HG03135 (cell line): ENCODE data around the gene TNIP1.

Experiments used
- ATAC-seq: cut with Tn5 transposase; IDR thresholded peaks from one replicate; pipeline ENCODE4 v1.9.1; 2021; ENCODE audit warnings: mild to moderate bottlenecking, moderate library complexity; ENCODE audit not compliant: unreplicated experiment

Gene TNIP1

DNA sequence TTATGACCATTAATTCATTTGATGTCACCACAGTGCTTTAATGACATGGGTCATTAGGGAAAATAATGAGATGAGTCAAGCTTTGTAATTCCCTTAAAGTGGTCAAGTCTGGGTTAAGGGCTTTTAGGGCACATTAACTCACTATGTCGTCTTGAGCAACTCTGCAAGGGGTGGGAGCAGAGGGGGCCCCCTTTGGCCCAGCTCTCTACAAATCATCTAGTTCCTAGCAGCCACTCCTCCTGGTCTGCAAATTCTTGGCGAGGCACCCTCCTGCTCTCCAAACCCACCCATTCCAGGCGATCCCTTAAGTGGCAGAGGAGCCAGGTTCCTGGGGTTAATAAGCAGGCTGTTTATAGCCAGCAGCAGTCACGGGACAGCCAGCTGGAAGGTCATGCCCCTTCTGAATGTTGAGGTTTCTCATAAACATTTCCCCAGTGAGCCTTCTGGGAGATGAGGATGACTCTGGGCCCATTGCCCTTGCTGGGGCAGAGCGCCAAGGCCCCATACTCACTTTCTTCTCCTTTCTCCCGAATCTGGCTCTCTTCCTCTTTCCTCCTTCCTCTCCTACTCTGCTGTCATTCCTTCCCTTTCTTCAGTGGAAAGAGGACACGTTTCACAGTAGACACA lies 74.8 kb downstream of the TNIP1 start:
- no peak for ATAC-seq

DNA sequence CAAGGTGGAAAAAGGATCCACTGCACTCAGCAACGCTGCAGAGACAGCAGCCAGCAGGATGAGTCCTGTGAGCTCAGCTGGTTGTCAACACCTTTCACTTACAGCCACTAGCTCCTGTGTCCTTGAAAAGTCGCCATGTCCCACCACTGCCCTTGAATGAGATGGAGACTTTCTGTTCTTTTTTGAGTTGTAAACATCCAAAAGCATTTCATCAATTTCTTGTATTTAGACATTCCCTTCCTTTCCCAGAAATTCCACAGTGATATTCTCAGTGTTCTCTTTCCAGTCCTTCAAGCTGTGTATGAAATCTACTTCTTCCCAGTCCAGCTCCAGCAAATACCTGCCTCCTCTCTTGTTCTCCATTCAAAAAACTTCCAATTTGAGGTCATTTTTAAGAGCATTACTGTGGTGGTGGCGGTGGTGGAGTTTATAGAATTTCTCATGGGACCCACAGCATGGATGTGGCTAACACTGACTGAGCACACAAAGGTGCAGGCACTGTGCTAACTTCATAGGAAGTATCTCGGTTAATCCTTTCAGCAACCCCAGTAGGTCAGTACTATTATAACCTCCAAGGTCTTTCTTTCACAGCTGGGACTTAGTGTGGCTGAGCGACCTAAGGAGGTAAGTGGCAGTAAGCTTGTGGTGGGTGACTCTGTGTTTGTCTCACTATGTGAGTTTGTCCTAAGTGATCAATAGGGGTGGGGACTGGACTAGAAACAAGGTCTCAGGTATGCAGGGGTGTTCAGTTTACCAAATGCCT lies 75.5 kb downstream of the TNIP1 start:
- no peak for ATAC-seq

DNA sequence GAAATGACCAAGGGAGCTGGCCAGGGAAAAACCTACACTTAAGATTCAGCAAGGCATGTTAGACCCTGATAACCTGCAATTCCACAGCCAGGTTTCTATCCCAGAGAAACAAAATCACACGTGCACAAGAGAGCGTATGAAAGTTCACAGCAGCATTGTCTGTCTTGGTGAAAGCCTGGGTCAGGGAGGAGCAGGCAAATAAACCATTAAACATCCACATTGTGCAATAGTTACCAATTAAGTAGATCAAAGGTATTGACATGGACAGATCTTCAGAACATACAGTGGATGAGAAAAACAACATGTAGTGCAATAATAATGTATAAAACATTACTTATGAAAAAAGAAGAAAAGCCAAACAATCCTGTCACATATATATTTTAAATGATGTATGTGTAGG lies 76.3 kb downstream of the TNIP1 start:
- ATAC-seq = no peak

GRCh38 chr5:151003503-151003860 lies 77.4 kb downstream of the TNIP1 start:
- no peak for ATAC-seq

DNA sequence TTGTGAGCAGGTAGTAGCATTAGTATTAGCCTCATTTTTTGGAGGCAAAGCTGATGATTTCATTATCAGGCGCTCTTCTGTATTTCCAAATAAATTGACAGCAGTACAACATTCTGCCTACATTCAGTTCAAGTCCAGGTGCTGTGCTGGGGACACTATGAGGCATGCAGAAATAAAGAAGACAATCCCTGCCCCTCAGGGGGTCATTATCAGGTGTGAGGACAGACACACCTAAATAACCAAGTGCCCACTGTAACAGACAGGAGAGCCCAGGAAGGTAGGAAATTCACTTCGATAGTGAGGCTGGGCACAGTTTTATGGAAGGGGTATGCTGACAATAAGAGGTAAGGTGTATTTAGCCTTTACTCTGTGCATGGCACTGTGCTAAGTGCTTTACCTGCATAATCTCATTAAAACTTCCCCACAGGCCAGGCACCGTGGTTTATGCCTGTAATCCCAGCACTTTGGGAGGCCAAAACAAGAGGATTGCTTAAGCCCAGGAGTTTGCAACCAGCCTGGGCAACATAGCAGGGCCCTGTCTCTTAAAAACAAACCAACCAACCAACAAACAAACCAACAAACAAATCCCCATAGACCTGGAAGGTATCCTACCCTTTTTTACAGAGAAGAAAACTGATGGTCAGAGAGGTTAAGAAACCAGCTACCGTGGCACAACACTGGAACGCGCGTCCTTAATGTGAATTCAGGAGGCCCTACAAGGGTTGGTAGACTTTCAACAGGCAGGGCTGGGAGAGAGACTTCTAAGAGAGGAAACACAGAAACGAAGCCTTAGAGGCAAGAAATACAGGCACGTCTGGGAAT lies 77.9 kb downstream of the TNIP1 start:
- ATAC-seq = no peak

DNA sequence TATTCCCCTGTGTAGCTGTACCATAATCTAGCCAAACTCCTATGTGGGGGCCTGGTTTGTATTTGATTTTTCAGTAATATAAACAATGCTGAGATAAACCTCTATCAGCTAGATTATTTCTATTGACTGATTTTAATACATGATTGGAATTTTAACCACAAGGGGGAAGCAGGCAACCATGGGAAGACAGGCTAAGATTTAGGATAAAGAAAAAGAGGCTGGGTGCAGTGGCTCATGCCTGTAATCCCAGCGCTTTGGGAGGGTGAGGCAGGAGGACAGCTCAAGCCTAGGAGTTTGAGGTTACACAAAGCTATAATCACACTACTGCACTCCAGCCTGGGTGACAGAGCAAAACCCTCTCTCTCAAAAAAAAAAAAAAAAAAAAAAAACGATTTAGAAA lies 78.6 kb downstream of the TNIP1 start:
- ATAC-seq = no peak

- no peak for ATAC-seq
Measured at GRCh38 chr5:151001436-151001835, 79.4 kb downstream of the TNIP1 start.

GRCh38 chr5:150999704-151000442 lies 81.0 kb downstream of the TNIP1 start:
- ATAC-seq = no peak

- no peak for ATAC-seq
Measured at GRCh38 chr5:150993826-150994412, 86.9 kb downstream of the TNIP1 start.

DNA sequence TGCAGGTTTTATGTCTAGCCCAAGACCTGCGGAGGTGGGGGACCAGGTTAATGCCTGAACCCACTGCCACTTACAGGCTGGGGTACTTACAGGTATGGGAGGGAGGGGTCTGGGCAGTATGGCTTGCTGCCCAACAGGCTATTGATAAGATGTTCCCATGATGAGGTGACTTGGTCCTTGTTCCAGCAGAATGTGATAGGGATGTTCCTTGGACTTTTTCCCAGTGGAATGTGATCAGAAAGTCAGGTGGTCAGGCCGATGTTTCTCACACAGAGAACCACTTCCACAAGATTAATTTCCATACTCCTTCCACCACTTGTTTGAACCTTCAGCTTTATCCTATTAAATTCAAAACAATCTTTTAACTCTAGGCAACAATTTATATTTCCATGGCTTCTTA lies 87.4 kb downstream of the TNIP1 start:
- no peak for ATAC-seq

DNA sequence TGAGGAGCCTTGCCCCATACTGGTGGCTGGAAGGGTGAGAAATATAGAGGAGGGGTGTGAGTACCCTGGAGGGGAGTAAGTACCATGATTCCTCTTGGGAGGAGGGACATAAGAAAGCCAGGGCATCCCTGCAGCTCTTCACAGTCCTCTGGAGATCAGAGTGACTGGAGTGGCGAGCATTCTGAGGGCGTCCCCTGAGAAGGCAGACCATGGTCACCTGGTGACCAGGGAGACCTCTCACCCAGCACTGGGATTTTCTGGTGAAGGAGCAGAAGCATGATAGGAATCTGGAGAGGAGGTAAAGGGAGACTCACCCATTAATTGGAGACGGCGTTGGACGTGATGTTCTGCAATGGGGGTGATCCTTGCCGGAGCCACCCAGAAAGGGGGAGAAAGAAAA lies 88.1 kb downstream of the TNIP1 start:
- no peak for ATAC-seq

DNA sequence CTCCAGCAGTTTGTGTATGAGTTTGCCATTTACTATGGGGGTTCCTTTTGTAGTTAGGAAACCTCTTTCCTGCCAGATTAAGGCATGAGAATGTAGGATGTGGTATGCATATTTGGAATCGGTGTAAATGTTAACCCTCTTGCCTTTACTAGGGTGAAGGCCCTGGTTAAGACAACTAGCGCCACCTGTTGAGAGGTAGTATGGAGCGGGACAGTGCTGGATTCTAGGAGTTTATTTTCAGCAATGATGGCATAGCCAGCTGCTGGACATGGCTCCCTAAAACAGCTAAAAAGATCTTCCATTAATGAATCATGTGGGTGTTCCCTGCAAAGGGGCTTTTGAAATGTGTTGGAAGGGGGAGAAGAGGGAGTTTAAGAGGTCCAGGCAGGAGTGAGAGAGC lies 91.1 kb downstream of the TNIP1 start:
- no peak for ATAC-seq

- no peak for ATAC-seq
Measured at GRCh38 chr5:150987746-150988145, 93.1 kb downstream of the TNIP1 start.
